ENCODE measurements around the gene OR51D1. TPM values are rescaled to one million over a fixed set of nuclear protein-coding genes. Genes with fewer than 3 reads are reported as not detected.
A peak's percentile ranks its signal among the peaks of the same experiment; 100 is the strongest.

OR51D1 gene
- total RNA-seq, 1 experiment from 2014 or later = not detected

GRCh38 chr11:4626207-4627099 lies 10.8 kb upstream of the OR51D1 start:
- no peak overlapping the region for H4K5ac ChIP-seq (ENCODE audit: insufficient read length, low read depth, low read length)
- no peak overlapping the region for H4K8ac ChIP-seq (replicated peaks; ENCODE audit: insufficient read length, low read depth, low read length)
- H2AFZ ChIP-seq (ENCODE audit: low read length) = no peak overlapping the region
- H2BK15ac ChIP-seq (ENCODE audit: low read depth, low read length) = no peak overlapping the region
- no peak overlapping the region for H2BK5ac ChIP-seq (ENCODE audit: insufficient read length, low read length)
- WGBS (ENCODE audit: extremely low coverage, insufficient read length, low lambda C conversion rate) = no CpG with 5 or more reads among the region's 15 CpGs
- no peak overlapping the region for H2BK12ac ChIP-seq (ENCODE audit: insufficient read length, low read depth, low read length)
- DNase-seq = peak; percentile 75
- H3K23ac ChIP-seq (ENCODE audit: insufficient read length, low read depth, low read length) = no peak overlapping the region
- no peak overlapping the region for H2BK120ac ChIP-seq (ENCODE audit: low read depth, low read length, poor library complexity, severe bottlenecking)
- H3K9me3 ChIP-seq (ENCODE audit: control insufficient read depth, low read depth, low read length) = no peaks in the 10 kb centered on the region
- H4K91ac ChIP-seq (ENCODE audit: insufficient read length, low read depth, low read length) = no peak overlapping the region
- H3K27me3 ChIP-seq (ENCODE audit: insufficient read depth, low read length) = no peaks in the 10 kb centered on the region
- no peak overlapping the region for H3K9ac ChIP-seq (ENCODE audit: extremely low read depth, insufficient read length, low read length)
- no peaks in the 10 kb centered on the region for H4K20me1 ChIP-seq (ENCODE audit: control insufficient read depth, insufficient read depth, insufficient read length)
- H3K56ac ChIP-seq (ENCODE audit: insufficient read length, low read depth, low read length) = no peak overlapping the region
- no peak overlapping the region for H2BK20ac ChIP-seq (ENCODE audit: low read depth, low read length, poor library complexity, severe bottlenecking)
- TF ChIP-seq CTCF (conservative IDR thresholded peaks at IDR 0.05) = peak; percentile 85
- no peak overlapping the region for H3K18ac ChIP-seq (ENCODE audit: insufficient read length, low read depth, low read length)
- no peak overlapping the region for H3K14ac ChIP-seq (ENCODE audit: insufficient read depth, low read length)
- no peaks in the 10 kb centered on the region for H3K79me2 ChIP-seq (ENCODE audit: insufficient read depth, low read length)
- no peaks in the 10 kb centered on the region for H3K4me1 ChIP-seq (ENCODE audit: insufficient read depth, low read length)
- no peak overlapping the region for H3K4ac ChIP-seq (ENCODE audit: low read depth, low read length)
- no peaks in the 10 kb centered on the region for H3K79me1 ChIP-seq (ENCODE audit: insufficient read depth, low read depth, low read length, poor library complexity, severe bottlenecking)
- no peak overlapping the region for H2AK5ac ChIP-seq (ENCODE audit: insufficient read length, low read length)
- H3K36me3 Mint-ChIP-seq (ENCODE audit: insufficient read depth in 1 of 3, low read depth in 3 of 3) = no peaks in the 10 kb centered on the region
- no peak overlapping the region for H3K4me2 ChIP-seq (ENCODE audit: insufficient read depth, insufficient read length, low read length)
- no peaks in the 10 kb centered on the region; a peak in 2 of 5 replicates for H3K9me3 Mint-ChIP-seq
- H3K27ac ChIP-seq (ENCODE audit: insufficient read length, low read depth, low read length) = no peak overlapping the region
- no peaks in the 10 kb centered on the region; the same call in 1 of the 2 replicates for H3K27me3 Mint-ChIP-seq (ENCODE audit: low read depth)
- H3T11ph ChIP-seq (ENCODE audit: low read length) = no peak overlapping the region
- peaks cover 16 to 22% of the 10 kb centered on the region in 2 experiments for H3K4me1 Mint-ChIP-seq
- H3K23me2 ChIP-seq (ENCODE audit: insufficient read length, low read depth, low read length, poor library complexity, severe bottlenecking) = no peaks in the 10 kb centered on the region
- no peak overlapping the region for H3K4me3 Mint-ChIP-seq
- H3K27ac Mint-ChIP-seq = no peak overlapping the region
